Mesendoderm (in vitro differentiated cells): ENCODE results near the gene UBL4A.

Experiments
- DNase-seq: peaks from one replicate; pipeline ENCODE4 v3.0.0; 2013
- H2AK5ac ChIP-seq: 2 replicates; pipeline ENCODE4 v1.6.1; 2013; ENCODE audit warnings: low read length, inconsistent platforms
- H2BK120ac ChIP-seq: 2 replicates; pipeline ENCODE4 v1.6.1; 2013; ENCODE audit warnings: low read depth, mild to moderate bottlenecking, low read length, moderate library complexity, mixed read lengths
- H2BK15ac ChIP-seq: replicated peaks from 2 replicates; pipeline ENCODE4 v1.6.1; 2013; ENCODE audit warnings: low read depth, mild to moderate bottlenecking, moderate library complexity
- H2BK5ac ChIP-seq: 2 replicates; pipeline ENCODE4 v1.6.1; 2013; ENCODE audit warnings: low read length, inconsistent platforms
- H3K18ac ChIP-seq: 2 replicates; pipeline ENCODE4 v1.6.1; 2013; ENCODE audit warnings: mild to moderate bottlenecking, low read length, mixed read lengths
- H3K23ac ChIP-seq: one replicate; pipeline ENCODE4 v1.6.1; 2013; ENCODE audit warnings: low read length
- H3K27ac ChIP-seq: 2 replicates; pipeline ENCODE4 v1.5.1; 2013; ENCODE audit warnings: low read depth, mild to moderate bottlenecking, inconsistent platforms, low read length, moderate library complexity
- H3K27me3 ChIP-seq: 2 replicates; pipeline ENCODE4 v1.6.1; 2013; ENCODE audit warnings: low read length, control low read depth, mild to moderate bottlenecking, inconsistent platforms; ENCODE audit not compliant: insufficient read depth, poor library complexity
- H3K36me3 ChIP-seq: 2 replicates; pipeline ENCODE4 v1.6.1; 2013; ENCODE audit warnings: low read length, inconsistent platforms; ENCODE audit not compliant: control insufficient read depth, insufficient read depth
- H3K4ac ChIP-seq: one replicate; pipeline ENCODE4 v1.6.1; 2013; ENCODE audit warnings: low read depth, mild to moderate bottlenecking, low read length, moderate library complexity
- H3K4me1 ChIP-seq: 2 replicates; pipeline ENCODE4 v1.6.1; 2013; ENCODE audit warnings: low read depth, low read length, inconsistent platforms; ENCODE audit not compliant: control insufficient read depth
- H3K4me2 ChIP-seq: 2 replicates; pipeline ENCODE4 v1.6.1; 2013; ENCODE audit warnings: low read length
- H3K4me3 ChIP-seq: 2 replicates; pipeline ENCODE4 v1.5.1; 2013; ENCODE audit warnings: mild to moderate bottlenecking, low read length
- H3K56ac ChIP-seq: one replicate; pipeline ENCODE4 v1.6.1; 2013; ENCODE audit warnings: low read length
- H3K79me1 ChIP-seq: 2 replicates; pipeline ENCODE4 v1.6.1; 2013; ENCODE audit warnings: low read length, inconsistent platforms
- H3K79me2 ChIP-seq: 2 replicates; pipeline ENCODE4 v1.6.1; 2013; ENCODE audit warnings: mild to moderate bottlenecking, low read length; ENCODE audit not compliant: control insufficient read depth, insufficient read depth
- H3K9ac ChIP-seq: 2 replicates; pipeline ENCODE4 v1.6.1; 2013; ENCODE audit warnings: low read length, inconsistent platforms
- H4K5ac ChIP-seq: one replicate; pipeline ENCODE4 v1.6.1; 2013; ENCODE audit warnings: low read length
- H4K8ac ChIP-seq: one replicate; pipeline ENCODE4 v1.6.1; 2013; ENCODE audit warnings: low read depth, mild to moderate bottlenecking, control low read depth, low read length, moderate library complexity
- WGBS: extraction: QIAGEN DNeasy Blood & Tissue Kit; methylation state at CpG from one replicate; pipeline ENCODE4 v1.1.7; 2013; ENCODE audit warnings: low lambda C conversion rate, missing lambda C conversion rate; ENCODE audit not compliant: insufficient coverage; ENCODE audit errors: extremely low coverage; 5-methylcytosine and 5-hydroxymethylcytosine counted together

The UBL4A gene

GRCh38 chrX:154468217-154468616 lies 18.2 kb downstream of the UBL4A start:
- no peak for DNase-seq
- H3K4ac ChIP-seq, result no peak overlapping the region
- WGBS, result no CpG with 5 or more reads among the region's 23 CpGs

GRCh38 chrX:154467556-154467955 lies 18.9 kb downstream of the UBL4A start:
- Histone ChIP-seq H3K27me3 (no peaks in the 10 kb centered on the region), H3K18ac (no peak overlapping the region), H4K5ac (no peak overlapping the region), H2BK15ac (no peak overlapping the region), H3K23ac (no peak overlapping the region), H3K4ac (no peak overlapping the region), H2BK5ac (no peak overlapping the region), H3K27ac (no peak overlapping the region), H3K4me2 (no peak overlapping the region), H4K8ac (no peak overlapping the region), H2AK5ac (no peak overlapping the region), H3K4me3 (no peak overlapping the region), H3K9ac (no peak overlapping the region), H3K4me1 (no peaks in the 10 kb centered on the region), H3K36me3 (no peaks in the 10 kb centered on the region), H2BK120ac (no peak overlapping the region), H3K79me2 (no peaks in the 10 kb centered on the region), H3K56ac (no peak overlapping the region), H3K79me1 (no peaks in the 10 kb centered on the region)
- no peak for DNase-seq
- no CpG with 5 or more reads among the region's 21 CpGs for WGBS

More at GRCh38 chrX:154468217-154468616, 18.2 kb downstream of the UBL4A start:
- no peak overlapping the region for H3K23ac ChIP-seq
- no peak overlapping the region for H2BK5ac ChIP-seq
- H3K79me2 ChIP-seq, result no peaks in the 10 kb centered on the region
- no peak overlapping the region for H3K27ac ChIP-seq
- H3K79me1 ChIP-seq, result no peaks in the 10 kb centered on the region
- H3K4me1 ChIP-seq, result no peaks in the 10 kb centered on the region
- H3K56ac ChIP-seq, result no peak overlapping the region
- no peaks in the 10 kb centered on the region for H3K27me3 ChIP-seq
- H3K4me3 ChIP-seq, result no peak overlapping the region
- no peak overlapping the region for H2AK5ac ChIP-seq
- no peaks in the 10 kb centered on the region for H3K36me3 ChIP-seq
- no peak overlapping the region for H4K5ac ChIP-seq
- no peak overlapping the region for H3K9ac ChIP-seq
- H2BK15ac ChIP-seq, result no peak overlapping the region
- no peak overlapping the region for H4K8ac ChIP-seq
- H3K18ac ChIP-seq, result no peak overlapping the region
- H2BK120ac ChIP-seq, result no peak overlapping the region
- H3K4me2 ChIP-seq, result no peak overlapping the region

GRCh38 chrX:154466907-154467306 lies 19.5 kb downstream of the UBL4A start:
- no peak overlapping the region for H4K8ac ChIP-seq
- H4K5ac ChIP-seq, result no peak overlapping the region
- no CpG with 5 or more reads among the region's 15 CpGs for WGBS
- no peaks in the 10 kb centered on the region for H3K27me3 ChIP-seq
- H3K4me1 ChIP-seq, result no peaks in the 10 kb centered on the region
- no peak overlapping the region for H3K18ac ChIP-seq
- H3K27ac ChIP-seq, result no peak overlapping the region
- H3K4me3 ChIP-seq, result no peak overlapping the region
- no peak overlapping the region for H2BK5ac ChIP-seq
- no peaks in the 10 kb centered on the region for H3K36me3 ChIP-seq
- H3K56ac ChIP-seq, result no peak overlapping the region
- no peak overlapping the region for H3K9ac ChIP-seq
- no peak for DNase-seq
- no peak overlapping the region for H3K4ac ChIP-seq
- H3K79me2 ChIP-seq, result no peaks in the 10 kb centered on the region
- no peak overlapping the region for H2AK5ac ChIP-seq
- H3K4me2 ChIP-seq, result no peak overlapping the region
- H2BK15ac ChIP-seq, result no peak overlapping the region
- H3K23ac ChIP-seq, result no peak overlapping the region
- no peak overlapping the region for H2BK120ac ChIP-seq
- H3K79me1 ChIP-seq, result no peaks in the 10 kb centered on the region

- no peaks in the 10 kb centered on the region for H3K36me3 ChIP-seq
- no peaks in the 10 kb centered on the region for H3K79me1 ChIP-seq
- no CpG with 5 or more reads among the region's 32 CpGs for WGBS
- no peak overlapping the region for H2AK5ac ChIP-seq
- no peak overlapping the region for H4K5ac ChIP-seq
- H3K27me3 ChIP-seq, result no peaks in the 10 kb centered on the region
- H3K4ac ChIP-seq, result no peak overlapping the region
- H2BK5ac ChIP-seq, result no peak overlapping the region
- H3K27ac ChIP-seq, result no peak overlapping the region
- H3K56ac ChIP-seq, result no peak overlapping the region
- H3K18ac ChIP-seq, result no peak overlapping the region
- H3K9ac ChIP-seq, result no peak overlapping the region
- H3K79me2 ChIP-seq, result no peaks in the 10 kb centered on the region
- H2BK120ac ChIP-seq, result no peak overlapping the region
- no peak overlapping the region for H2BK15ac ChIP-seq
- H3K4me1 ChIP-seq, result no peaks in the 10 kb centered on the region
- no peak overlapping the region for H4K8ac ChIP-seq
- DNase-seq, result no peak
- H3K4me3 ChIP-seq, result no peak overlapping the region
- no peak overlapping the region for H3K23ac ChIP-seq
- H3K4me2 ChIP-seq, result no peak overlapping the region
Observed at GRCh38 chrX:154466036-154466435, 20.4 kb downstream of the UBL4A start.

GRCh38 chrX:154465601-154466000 lies 20.8 kb downstream of the UBL4A start:
- Histone ChIP-seq H3K36me3 (no peaks in the 10 kb centered on the region), H2BK120ac (no peak overlapping the region), H2BK15ac (no peak overlapping the region), H3K4me3 (no peak overlapping the region), H3K9ac (no peak overlapping the region), H3K4ac (no peak overlapping the region), H2BK5ac (no peak overlapping the region), H3K23ac (no peak overlapping the region), H3K56ac (no peak overlapping the region), H3K27ac (no peak overlapping the region), H3K4me2 (no peak overlapping the region), H3K27me3 (no peaks in the 10 kb centered on the region), H3K79me1 (no peaks in the 10 kb centered on the region), H4K8ac (no peak overlapping the region), H3K79me2 (no peaks in the 10 kb centered on the region), H2AK5ac (no peak overlapping the region), H4K5ac (no peak overlapping the region), H3K4me1 (no peaks in the 10 kb centered on the region), H3K18ac (no peak overlapping the region)
- no peak for DNase-seq
- no CpG with 5 or more reads among the region's 14 CpGs for WGBS

- no peak overlapping the region for H3K18ac ChIP-seq
- H4K5ac ChIP-seq, result no peak overlapping the region
- no peak overlapping the region for H3K27ac ChIP-seq
- WGBS, result no CpG with 5 or more reads among the region's 28 CpGs
- H3K4ac ChIP-seq, result no peak overlapping the region
- no peak overlapping the region for H3K9ac ChIP-seq
- H2BK15ac ChIP-seq, result no peak overlapping the region
- no peak overlapping the region for H3K4me3 ChIP-seq
- DNase-seq, result no peak
- no peak overlapping the region for H2AK5ac ChIP-seq
- H3K23ac ChIP-seq, result no peak overlapping the region
- no peak overlapping the region for H2BK5ac ChIP-seq
- H3K36me3 ChIP-seq, result no peaks in the 10 kb centered on the region
- no peak overlapping the region for H3K4me2 ChIP-seq
- H3K79me1 ChIP-seq, result no peaks in the 10 kb centered on the region
- no peak overlapping the region for H2BK120ac ChIP-seq
- H3K27me3 ChIP-seq, result no peaks in the 10 kb centered on the region
- H3K4me1 ChIP-seq, result no peaks in the 10 kb centered on the region
- no peak overlapping the region for H3K56ac ChIP-seq
- no peak overlapping the region for H4K8ac ChIP-seq
- no peaks in the 10 kb centered on the region for H3K79me2 ChIP-seq
Observed at GRCh38 chrX:154464806-154465365, 21.5 kb downstream of the UBL4A start.
